Stomach (tissue), 9 donors: ENCODE data around the gene AGBL4. TPM values are rescaled to one million over a fixed set of nuclear protein-coding genes. Genes with fewer than 3 reads are reported as not detected.

Experiments
- DNase-seq, 2 donors: peaks; one replicate each; pipeline versions ENCODE4 v3.0.0 to v3.0.0-alpha.2; 2013 to 2019
- H3K27ac ChIP-seq, 5 donors: fragments of 200-600 bp in 4 of 5; sonication (generic) in 4 of 5; one replicate each; pipeline ENCODE4 v1.5.1; 2013 to 2019; ENCODE audit warnings: mild to moderate bottlenecking in 1 of 5, moderate library complexity in 1 of 5
- H3K27me3 ChIP-seq, 3 donors: fragments of 200-600 bp; sonication (generic); one replicate each; pipeline ENCODE4 v1.5.1; 2017 to 2019; ENCODE audit warnings: mixed run types in 1 of 3
- H3K36me3 ChIP-seq, 4 donors: fragments of 200-600 bp; sonication (generic); 1 replicate in 3 of 4; 2 replicates in 1 of 4; pipeline ENCODE4 v1.5.1; 2016 to 2019
- H3K4me1 ChIP-seq, 4 donors: fragments of 200-600 bp; sonication (generic); one replicate each; pipeline ENCODE4 v1.5.1; 2016 to 2019
- H3K4me3 ChIP-seq, 4 donors: fragments of 200-600 bp; sonication (generic) in 3 of 4; one replicate each; pipeline ENCODE4 v1.5.1; 2016 to 2019; ENCODE audit warnings: mild to moderate bottlenecking in 1 of 4
- H3K9me3 ChIP-seq, 4 donors: fragments of 200-600 bp; sonication (generic); one replicate each; pipeline ENCODE4 v1.5.1; 2016 to 2019
- CTCF ChIP-seq, 7 experiments: fragments of 450-650 bp in 4 of 7; fragments of 200-600 bp in 3 of 7; sonication (generic) in 3 of 7; IDR thresholded peaks; one replicate each; pipeline ENCODE4 v1.5.1; 2016 to 2019; ENCODE audit warnings: antibody characterized with exemption in 7 of 7, control low read depth in 2 of 7, mild to moderate bottlenecking in 1 of 7
- EP300 ChIP-seq: sonication (generic); formaldehyde crosslinking; IDR thresholded peaks from one replicate; pipeline ENCODE4 v1.6.1; 2017; ENCODE audit warnings: antibody characterized with exemption
- POLR2A ChIP-seq, 4 donors: fragments of 450-650 bp; IDR thresholded peaks; one replicate each; pipeline ENCODE4 v1.6.1; 2016; ENCODE audit warnings: antibody characterized with exemption in 4 of 4, control low read depth in 2 of 4, mild to moderate bottlenecking in 1 of 4, moderate library complexity in 1 of 4
- POLR2AphosphoS5 ChIP-seq, 3 donors: sonication (generic); formaldehyde crosslinking; IDR thresholded peaks; one replicate each; pipeline ENCODE4 v1.6.1; 2016; ENCODE audit warnings: antibody characterized with exemption in 3 of 3
- WGBS, 5 donors: extraction: QIAGEN DNeasy Blood & Tissue Kit in 3 of 5; methylation state at CpG; one replicate each; pipeline versions ENCODE4 v1.1.5 to v1.1.7; 2013 to 2018; 5-methylcytosine and 5-hydroxymethylcytosine counted together
- intact Hi-C: fragments of 100-400 bp; cut with DNase I; formaldehyde crosslinking; loops from one replicate; pipeline ENCODE4 v1.15.1; 2023; ENCODE audit warnings: low total_unique reads
- polyA plus RNA-seq, 3 donors: library from polyadenylated mRNA; stranded (reverse); fragments of 200-250 nt; gene quantifications; one replicate each; pipeline ENCODE4 v1.2.3, GENCODE V29; 2013
- total RNA-seq, 5 donors: library from RNA; depleted of rRNA; stranded (reverse); fragments of >200 nt; gene quantifications; one replicate each; pipeline versions ENCODE4 v1.1.0 to v1.2.3, GENCODE V29; 2014 to 2016
- donor health status: healthy with polysubstance abuse.
- donor health status: Bipolar disorder and iron deficiency.
- donor health status: healthy.

Gene AGBL4
- total and polyA plus RNA-seq, 8 donors = 0.92 TPM; not detected in 7

- no peaks in the 10 kb centered on the region for H3K9me3 ChIP-seq
- H3K4me1 ChIP-seq = no peaks in the 10 kb centered on the region
- intact Hi-C loops = no loop called here
- no peaks in the 10 kb centered on the region for H3K36me3 ChIP-seq
- no peak overlapping the region for H3K27ac ChIP-seq
- no peaks in the 10 kb centered on the region for H3K27me3 ChIP-seq
- WGBS, 5 donors = 54 to 67% (median 59%) methylated on average over 4 of the region's 4 CpGs
- no peak for TF ChIP-seq EP300
- no peak overlapping the region for H3K4me3 ChIP-seq
- DNase-seq = no peak
Measured at GRCh38 chr1:49465486-49466185, 558.1 kb downstream of the AGBL4 start.

DNA sequence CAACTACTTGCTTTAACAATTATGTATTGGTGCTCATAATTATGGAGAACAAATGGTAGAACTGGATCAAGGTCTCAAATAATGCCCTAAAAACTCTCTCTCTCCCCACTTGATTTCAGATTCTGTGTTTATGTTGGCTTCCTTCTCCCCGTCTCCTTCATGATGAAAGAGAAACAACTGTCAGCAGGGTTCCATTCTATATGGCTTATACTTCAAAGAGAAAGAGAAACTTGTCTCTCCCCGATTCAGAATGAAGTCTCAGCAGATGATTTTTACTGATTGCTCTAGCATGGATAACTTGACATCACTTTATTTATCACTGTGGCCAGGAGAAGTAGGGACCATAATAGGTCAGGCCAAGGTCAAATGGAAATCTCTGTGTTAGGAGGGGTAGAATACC, 575.6 kb downstream of the AGBL4 start:
- Histone ChIP-seq H3K9me3 (peaks cover 0 to 14% (median 0%) of the 10 kb centered on the region in 4 donors), H3K36me3 (no peaks in the 10 kb centered on the region), H3K4me1 (no peaks in the 10 kb centered on the region), H3K4me3 (no peak overlapping the region), H3K27me3 (no peaks in the 10 kb centered on the region), H3K27ac (no peak overlapping the region)
- 54 to 76% (median 65%) methylated on average over 2 of the region's 2 CpGs for WGBS, 5 donors
- intact Hi-C loops = no loop called here
- TF ChIP-seq POLR2AphosphoS5 (IDR thresholded peaks at IDR 0.05) = no peak
- TF ChIP-seq CTCF (IDR thresholded peaks at IDR 0.05) = no peak
- no peak for TF ChIP-seq EP300
- no peak for TF ChIP-seq POLR2A (IDR thresholded peaks at IDR 0.05)
- no peak for DNase-seq

GRCh38 chr1:49436865-49437264, 586.9 kb downstream of the AGBL4 start:
- 35 to 50% (median 45%) methylated on average over 2 of the region's 2 CpGs for WGBS, 5 donors
- TF ChIP-seq CTCF (IDR thresholded peaks at IDR 0.05) (no peak), EP300 (no peak), POLR2AphosphoS5 (IDR thresholded peaks at IDR 0.05) (no peak), POLR2A (IDR thresholded peaks at IDR 0.05) (no peak)
- no peaks in the 10 kb centered on the region for H3K4me1 ChIP-seq
- H3K27me3 ChIP-seq = no peaks in the 10 kb centered on the region
- no peak for DNase-seq
- H3K27ac ChIP-seq = no peak overlapping the region
- no peaks in the 10 kb centered on the region for H3K36me3 ChIP-seq
- intact Hi-C loops = no loop called here
- no peak overlapping the region for H3K4me3 ChIP-seq
- H3K9me3 ChIP-seq = peaks cover 0 to 38% (median 26%) of the 10 kb centered on the region in 4 donors

DNA sequence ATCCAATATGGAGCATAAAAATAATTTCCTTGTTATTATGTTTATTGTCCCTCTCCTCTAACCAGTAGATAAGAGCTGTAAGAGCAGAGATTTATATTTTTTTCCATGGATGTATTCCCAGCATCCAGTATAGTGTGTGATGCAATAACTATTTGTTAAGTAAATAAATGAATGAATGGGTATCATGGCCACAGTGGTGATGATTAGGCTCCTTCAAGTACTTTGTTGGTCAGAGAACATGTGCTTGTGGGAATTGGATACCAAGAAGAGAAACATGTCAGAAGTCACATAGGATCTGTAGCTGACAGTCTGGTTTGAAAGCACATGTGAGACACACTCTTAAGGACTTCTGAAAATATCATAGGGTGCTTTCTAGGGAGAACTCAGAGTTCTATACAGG, 588.5 kb downstream of the AGBL4 start:
- H3K4me3 ChIP-seq = no peak overlapping the region
- H3K9me3 ChIP-seq = peaks cover 0 to 22% (median 10%) of the 10 kb centered on the region in 4 donors
- H3K36me3 ChIP-seq = no peaks in the 10 kb centered on the region
- DNase-seq = no peak
- H3K27me3 ChIP-seq = no peaks in the 10 kb centered on the region
- H3K27ac ChIP-seq = no peak overlapping the region
- TF ChIP-seq POLR2AphosphoS5 (IDR thresholded peaks at IDR 0.05) (no peak), CTCF (IDR thresholded peaks at IDR 0.05) (no peak), EP300 (no peak), POLR2A (IDR thresholded peaks at IDR 0.05) (no peak)
- intact Hi-C loops = no loop called here
- no peaks in the 10 kb centered on the region for H3K4me1 ChIP-seq

DNA sequence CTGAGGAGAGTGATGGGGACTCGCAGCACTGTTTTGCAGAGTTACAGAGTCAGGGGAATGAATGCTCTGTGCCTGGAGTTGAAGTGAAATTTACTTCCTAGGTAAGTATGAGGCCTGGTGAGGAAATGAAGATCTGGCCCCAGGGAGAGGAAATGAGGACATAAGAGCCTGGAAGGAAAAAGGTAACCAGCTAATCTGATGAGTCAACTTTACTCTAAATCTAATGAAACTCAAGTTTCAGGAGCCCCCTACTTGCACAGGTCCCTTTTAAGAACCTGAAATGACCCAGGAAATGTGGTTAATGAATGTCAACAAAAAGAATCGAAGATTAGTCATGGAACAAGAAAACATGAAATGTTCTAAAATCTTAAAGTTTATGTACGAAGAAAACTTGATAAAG, 599.0 kb downstream of the AGBL4 start:
- H3K27ac ChIP-seq = no peak overlapping the region
- H3K4me1 ChIP-seq = no peaks in the 10 kb centered on the region
- no peaks in the 10 kb centered on the region for H3K27me3 ChIP-seq
- WGBS, 5 donors = 58 to 77% (median 62%) methylated on average over 3 of the region's 3 CpGs
- H3K9me3 ChIP-seq = peaks cover 0 to 5% (median 0%) of the 10 kb centered on the region in 4 donors
- TF ChIP-seq POLR2AphosphoS5 (IDR thresholded peaks at IDR 0.05) (no peak), CTCF (IDR thresholded peaks at IDR 0.05) (no peak), EP300 (no peak), POLR2A (IDR thresholded peaks at IDR 0.05) (no peak)
- no peaks in the 10 kb centered on the region for H3K36me3 ChIP-seq
- DNase-seq = no peak
- H3K4me3 ChIP-seq = no peak overlapping the region
- intact Hi-C loops = no loop called here
